KBM-7 (cell line): ENCODE results near the gene SHISAL1.

Experiments
- DNase-seq: peaks from one replicate; pipeline ENCODE4 v3.0.0-alpha.2; 2015
- in situ Hi-C: fragments of 300-500 bp; cut with MboI; formaldehyde crosslinking; loops from 2 replicates; pipeline ENCODE4 v1.14.3; 2020; ENCODE audit warnings: low sequenced_read_pairs, low pct_unique_long_range_greater_than_20kb, mixed read lengths

The SHISAL1 gene

GRCh38 chr22:44205516-44206329, 107.0 kb downstream of the SHISAL1 start:
- in situ Hi-C loops = no loop called here
- DNase-seq = no peak

- DNase-seq = no peak
- in situ Hi-C loops = no loop called here
Observed at GRCh38 chr22:44204739-44205515, 107.8 kb downstream of the SHISAL1 start.

GRCh38 chr22:44203203-44203602, 109.5 kb downstream of the SHISAL1 start:
- in situ Hi-C loops = no loop called here
- no peak for DNase-seq

GRCh38 chr22:44202261-44202789, 110.4 kb downstream of the SHISAL1 start:
- no peak for DNase-seq
- in situ Hi-C loops = no loop called here

- in situ Hi-C loops = no loop called here
- no peak for DNase-seq
Observed at GRCh38 chr22:44201665-44202064, 111.1 kb downstream of the SHISAL1 start.

GRCh38 chr22:44200855-44201550, 111.7 kb downstream of the SHISAL1 start:
- in situ Hi-C loops = no loop called here
- peak; percentile 32 for DNase-seq

- in situ Hi-C loops = no loop called here
- DNase-seq = no peak
Observed at GRCh38 chr22:44200451-44200850, 112.3 kb downstream of the SHISAL1 start.

GRCh38 chr22:44199866-44200265, 112.9 kb downstream of the SHISAL1 start:
- no peak for DNase-seq
- in situ Hi-C loops = no loop called here

GRCh38 chr22:44199164-44199563, 113.6 kb downstream of the SHISAL1 start:
- in situ Hi-C loops = no loop called here
- DNase-seq = no peak

- in situ Hi-C loops = no loop called here
- DNase-seq = no peak
Observed at GRCh38 chr22:44197271-44197670, 115.5 kb downstream of the SHISAL1 start.

GRCh38 chr22:44196731-44197131, 116.0 kb downstream of the SHISAL1 start:
- in situ Hi-C loops = no loop called here
- no peak for DNase-seq

GRCh38 chr22:44196241-44196640, 116.5 kb downstream of the SHISAL1 start:
- DNase-seq = no peak
- in situ Hi-C loops = no loop called here

GRCh38 chr22:44195189-44195871, 117.4 kb downstream of the SHISAL1 start:
- in situ Hi-C loops = no loop called here
- no peak for DNase-seq

- in situ Hi-C loops = no loop called here
Observed at GRCh38 chr22:44194569-44194968, 118.2 kb downstream of the SHISAL1 start.

More at GRCh38 chr22:44194569-44194968, 118.2 kb downstream of the SHISAL1 start:
- DNase-seq = no peak
